Heart right ventricle (tissue), 16 donors: ENCODE measurements around the gene COG7. TPM values are rescaled to one million over a fixed set of nuclear protein-coding genes. Genes with fewer than 3 reads are reported as not detected.

ENCODE experiments used
- ATAC-seq, 8 donors: fragments of 200-7000 bp; cut with Tn5 transposase; one replicate each; pipeline ENCODE4 v1.9.1; 2020; ENCODE audit warnings: mild to moderate bottlenecking in 8 of 8, moderate library complexity in 8 of 8, moderate number of reproducible peaks in 1 of 8
- DNase-seq, 2 donors: peaks; one replicate each; pipeline ENCODE4 v3.0.0-alpha.2; 2020
- H3K27ac ChIP-seq, 10 donors: fragments of 200-600 bp; sonication (generic) in 2 of 10; one replicate each; pipeline versions ENCODE4 v1.5.0 to v1.8.0; 2020 to 2022; ENCODE audit warnings: mild to moderate bottlenecking in 3 of 10
- H3K27me3 ChIP-seq, 7 donors: fragments of 200-600 bp; one replicate each; pipeline ENCODE4 v1.8.0; 2021 to 2022; ENCODE audit warnings: mild to moderate bottlenecking in 2 of 7
- H3K36me3 ChIP-seq, 9 donors: fragments of 200-600 bp; sonication (generic) in 1 of 9; one replicate each; pipeline versions ENCODE4 v1.5.0 to v1.8.0; 2020 to 2022; ENCODE audit warnings: mild to moderate bottlenecking in 2 of 9
- H3K4me1 ChIP-seq, 9 donors: fragments of 200-600 bp; sonication (generic) in 1 of 9; one replicate each; pipeline versions ENCODE4 v1.5.0 to v1.8.0; 2020 to 2022; ENCODE audit warnings: mild to moderate bottlenecking in 4 of 9
- H3K4me3 ChIP-seq, 10 donors: fragments of 200-600 bp; sonication (generic) in 2 of 10; one replicate each; pipeline versions ENCODE4 v1.5.0 to v1.8.0; 2020 to 2022; ENCODE audit warnings: mild to moderate bottlenecking in 7 of 10, moderate library complexity in 2 of 10
- H3K9me3 ChIP-seq, 11 donors: fragments of 200-600 bp in 10 of 11; sonication (generic) in 2 of 11; one replicate each; pipeline versions ENCODE4 v1.5.0 to v1.8.0; 2013 to 2022; ENCODE audit warnings: mild to moderate bottlenecking in 2 of 11, control low read depth in 1 of 11, moderate library complexity in 1 of 11
- CTCF ChIP-seq, 9 donors: fragments of 200-600 bp; sonication (generic) in 2 of 9; IDR thresholded peaks; one replicate each; pipeline versions ENCODE4 v1.5.0 to v1.8.0; 2021 to 2022; ENCODE audit warnings: antibody characterized with exemption in 9 of 9, mild to moderate bottlenecking in 5 of 9, moderate library complexity in 1 of 9
- WGBS, 2 donors: extraction: QIAGEN DNeasy Blood & Tissue Kit; methylation state at CpG; one replicate each; pipeline ENCODE4 v1.1.7; 2013; ENCODE audit warnings: inconsistent platforms in 1 of 2; 5-methylcytosine and 5-hydroxymethylcytosine counted together
- intact Hi-C, 10 donors: fragments of 100-400 bp; cut with DNase I; formaldehyde crosslinking; loops; one replicate each; pipeline versions ENCODE4 v1.11.1 to v1.14.2; 2022
- polyA plus RNA-seq, 2 donors: library from polyadenylated mRNA; stranded (reverse); fragments of 200-250 nt; gene quantifications; one replicate each; pipeline ENCODE4 v1.2.3, GENCODE V29; 2013
- total RNA-seq, 10 donors: library from RNA; stranded (reverse); fragmentation: NEBNext Ultra II Directional in 3 of 10; extraction: Animal tissue kit (Norgen Biotek cat#: 25700) in 3 of 10; gene quantifications; one replicate each; pipeline versions ENCODE4 v1.2.1 to v1.2.4, GENCODE V29; 2021 to 2023
- donor health status: Arrhythmogenic right ventricular cardiomyopathy.
- donor health status: ischemic (EF 13 %, LVEDD 7.1; RV severe dilation, severe dysfunction).
- donor health status: healthy with polysubstance abuse.
- donor health status: DM: no; HTN: yes; CAD: no.
- donor health status: DM: no; HTN: no; CAD: no.
- donor health status: ischemic (EF 25% LVEDD 6.9; RV normal size, moderate dysfunction).
- donor health status: ischemic (EF 25% LVEDD 5.7; RV mildly dilated, moderate dysfunction).
- donor health status: healthy.
- donor health status: DM: yes; HTN: yes; CAD: no.
- donor health status: Ischemic cardiomyopathy.
- donor health status: ischemic (EF 35%, LVEDD 5.7; RV mildly dilated, moderate dysfunction).
- donor health status: nonischemic (EF 11% LVEDD 7.7; RV severe dilation, severe dysfunction).
- donor health status: DM: yes; HTN: yes; CAD: no.
- donor health status: PGD.
- donor health status: ischemic (EF 29% LVEDD 5.4; RV normal size, mild dysfunction).
- donor health status: nonischemic (EF 23%, LVEDD 6.1; RV moderate dilation, normal function).

The COG7 gene
- total and polyA plus RNA-seq, 12 donors, result 10.9 to 28.1 (median 12.9) TPM

GRCh38 chr16:23355106-23355670 is 97.8 kb downstream of the COG7 start:
- Histone ChIP-seq H3K4me3 (no peak overlapping the region), H3K27me3 (peaks cover 0 to 14% (median 0%) of the 10 kb centered on the region in 7 donors), H3K27ac (no peak overlapping the region), H3K36me3 (no peaks in the 10 kb centered on the region), H3K4me1 (no peaks in the 10 kb centered on the region), H3K9me3 (no peaks in the 10 kb centered on the region)
- WGBS, 2 donors, result 88 to 90% methylated on average over 13 of the region's 13 CpGs
- DNase-seq, result no peak
- no peak for ATAC-seq
- intact Hi-C loops, result loop anchor here in 2 of 10 donors (10.0 kb wide), 2 partner anchors 50 to 110 kb away; partner anchors contain the start of gene SCNN1B (in 1 of the 2)
- no peak for TF ChIP-seq CTCF (IDR thresholded peaks at IDR 0.05)

GRCh38 chr16:23354246-23354645 is 98.7 kb downstream of the COG7 start:
- no peak overlapping the region for H3K27ac ChIP-seq
- H3K4me1 ChIP-seq, result no peaks in the 10 kb centered on the region
- no peak for TF ChIP-seq CTCF (IDR thresholded peaks at IDR 0.05)
- H3K9me3 ChIP-seq, result no peaks in the 10 kb centered on the region
- H3K4me3 ChIP-seq, result no peak overlapping the region
- 72 to 76% methylated on average over 9 of the region's 9 CpGs for WGBS, 2 donors
- ATAC-seq (no peak), DNase-seq (no peak)
- no peaks in the 10 kb centered on the region for H3K36me3 ChIP-seq
- peaks cover 0 to 14% (median 0%) of the 10 kb centered on the region in 7 donors for H3K27me3 ChIP-seq
- intact Hi-C loops, result loop anchor here in 2 of 10 donors (10.0 kb wide), 2 partner anchors 49 to 109 kb away; partner anchors contain the start of gene SCNN1B (in 1 of the 2)

- intact Hi-C loops, result loop anchor here in 2 of 10 donors (10.0 kb wide), 2 partner anchors 49 to 109 kb away; partner anchors contain the start of gene SCNN1B (in 1 of the 2)
- Histone ChIP-seq H3K4me3 (no peak overlapping the region), H3K27me3 (peaks cover 0 to 15% (median 0%) of the 10 kb centered on the region in 7 donors), H3K27ac (no peak overlapping the region), H3K4me1 (no peaks in the 10 kb centered on the region), H3K36me3 (no peaks in the 10 kb centered on the region), H3K9me3 (no peaks in the 10 kb centered on the region)
- ATAC-seq (no peak), DNase-seq (no peak)
- no peak for TF ChIP-seq CTCF (IDR thresholded peaks at IDR 0.05)
These were observed 99.5 kb downstream of the COG7 start for GRCh38 chr16:23353440-23353839.

GRCh38 chr16:23351360-23351759 is 101.6 kb downstream of the COG7 start:
- Histone ChIP-seq H3K4me3 (no peak overlapping the region), H3K27ac (no peak overlapping the region), H3K4me1 (no peaks in the 10 kb centered on the region), H3K27me3 (peaks cover 0 to 13% (median 0%) of the 10 kb centered on the region in 7 donors), H3K9me3 (no peaks in the 10 kb centered on the region), H3K36me3 (no peaks in the 10 kb centered on the region)
- no peak for TF ChIP-seq CTCF (IDR thresholded peaks at IDR 0.05)
- WGBS, 2 donors, result 79 to 85% methylated on average over 5 of the region's 5 CpGs
- intact Hi-C loops, result loop anchor here in 2 of 10 donors (10.0 kb wide), 2 partner anchors 47 to 107 kb away; partner anchors contain the start of gene SCNN1B (in 1 of the 2)
- no peak for ATAC-seq
- DNase-seq, result no peak
